GM18951 (cell line): ENCODE data around the gene TTI1.

ENCODE experiments used
- POLR2A ChIP-seq: IDR thresholded peaks from 4 replicates; pipeline ENCODE4 v1.6.1; 2011; ENCODE audit warnings: mild to moderate bottlenecking; ENCODE audit not compliant: insufficient read length, insufficient read depth; ENCODE audit errors: extremely low read depth
- in situ Hi-C: fragments of 300-500 bp; cut with MboI; formaldehyde crosslinking; loops from one replicate; pipeline ENCODE4 v1.12.0; 2022; ENCODE audit warnings: low sequenced_read_pairs, mixed read lengths, inconsistent platforms; ENCODE audit not compliant: unreplicated experiment

The TTI1 gene

DNA sequence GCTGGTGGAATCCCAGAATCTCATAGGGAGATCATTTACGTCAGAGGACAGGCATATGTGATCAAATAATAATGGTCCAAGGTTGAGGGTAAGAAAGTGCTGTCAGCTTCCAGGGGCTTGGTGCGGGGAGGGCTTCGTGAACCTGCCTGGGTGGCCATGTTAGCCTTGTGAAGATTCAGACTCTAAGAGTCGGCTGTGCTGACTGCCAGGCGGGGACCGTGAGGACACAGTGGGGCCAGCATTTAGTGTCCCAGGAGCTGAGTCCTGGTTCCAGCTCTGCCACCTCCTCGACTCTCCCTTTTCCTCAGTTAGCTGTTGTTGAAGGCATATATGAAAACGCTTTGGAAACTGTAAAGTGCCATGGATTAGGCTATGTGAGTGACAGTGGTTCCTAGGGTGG is 96.8 kb downstream of the TTI1 start:
- in situ Hi-C loops: no loop called here
- TF ChIP-seq POLR2A: no peak

DNA sequence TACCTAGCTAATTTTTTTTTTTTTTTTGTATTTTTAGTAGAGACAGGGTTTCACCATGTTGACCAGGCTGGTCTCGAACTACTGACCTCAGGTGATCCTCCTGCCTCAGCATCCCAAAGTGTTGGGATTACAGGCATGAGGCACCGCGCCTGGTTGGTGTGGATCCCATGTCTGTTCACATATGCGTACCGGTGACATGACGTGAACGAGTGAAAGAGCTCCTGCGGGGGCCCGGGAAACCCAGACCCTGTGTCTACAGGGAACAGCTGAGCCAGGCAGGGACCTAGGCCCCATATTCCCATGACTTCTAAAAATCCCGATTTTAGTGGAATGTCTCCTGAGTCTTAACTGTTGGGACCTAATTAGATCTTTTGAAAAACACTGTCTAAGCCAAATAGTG is 97.2 kb downstream of the TTI1 start:
- in situ Hi-C loops: no loop called here
- TF ChIP-seq POLR2A: no peak

GRCh38 chr20:37935435-37935834 is 97.8 kb downstream of the TTI1 start:
- TF ChIP-seq POLR2A: no peak
- in situ Hi-C loops: no loop called here

DNA sequence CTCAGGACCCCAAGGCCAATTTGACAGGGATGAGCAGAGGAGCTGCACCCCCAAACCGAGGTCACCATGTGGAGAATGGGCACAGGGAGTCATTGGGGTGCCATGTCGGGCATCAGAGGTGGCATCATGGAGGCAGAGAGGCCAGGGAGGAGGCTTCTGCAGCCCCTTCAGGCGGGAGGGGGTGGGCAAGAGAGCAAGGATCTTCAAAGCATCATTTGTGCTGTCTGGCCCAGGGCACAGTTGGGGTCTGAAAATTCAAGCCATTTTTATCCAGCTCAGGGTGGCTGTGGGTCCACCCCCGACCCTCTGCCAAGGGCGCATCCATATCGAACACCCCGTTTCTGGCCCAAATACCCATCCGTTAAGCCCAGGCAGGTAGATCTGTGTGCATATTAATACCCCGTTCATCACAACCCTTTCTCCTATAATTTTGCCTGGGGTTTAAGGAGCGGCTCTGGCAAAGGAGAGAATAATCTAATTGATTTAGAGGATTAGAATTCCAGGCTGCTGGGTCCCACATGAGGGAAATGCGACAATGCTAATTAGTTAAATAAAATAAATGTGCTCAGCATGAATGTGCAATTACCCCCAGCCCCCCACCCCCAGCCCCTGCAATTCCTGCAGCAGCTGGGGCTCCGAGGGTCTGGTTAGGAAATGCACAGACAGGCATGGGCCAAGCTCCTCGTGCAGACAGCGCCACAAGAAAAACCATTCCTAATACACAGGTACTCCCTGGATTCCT is 98.5 kb downstream of the TTI1 start:
- in situ Hi-C loops: no loop called here
- no peak for TF ChIP-seq POLR2A

- in situ Hi-C loops: no loop called here
- no peak for TF ChIP-seq POLR2A
Measured at GRCh38 chr20:37933786-37934633, 99.2 kb downstream of the TTI1 start.
